RPMI8226 (cell line): ENCODE results near the gene TAS2R46.
A peak's percentile ranks its signal among the peaks of the same experiment; 100 is the strongest.
"Not testable (repeated sequence)": the region's sequence is repeated elsewhere in the genome, so short reads cannot be mapped to it uniquely, and the experiment has no call there.

Experiments
- DNase-seq: peaks from one replicate; pipeline ENCODE4 v3.0.0-alpha.2; 2015

Gene TAS2R46

DNA sequence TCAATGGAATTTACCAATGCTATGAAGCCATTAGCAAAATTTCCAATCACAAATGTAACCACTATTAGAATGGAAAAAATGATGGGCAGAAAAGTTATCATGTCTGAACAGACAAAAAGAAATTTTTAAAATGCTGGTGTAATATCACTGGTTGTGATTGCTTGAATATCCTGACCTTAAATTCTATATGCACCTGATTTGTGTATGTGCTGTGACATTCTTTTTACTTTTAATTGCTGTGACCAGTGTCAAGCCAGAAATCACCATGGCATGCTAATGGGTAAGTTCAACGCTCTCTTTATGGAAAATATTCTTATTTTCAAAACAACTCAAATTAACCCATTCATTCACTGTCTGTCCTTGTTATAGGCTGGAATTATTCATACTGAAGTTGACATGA, at the start of gene TAS2R46:
TAS2R46 (minus strand) TSS at position 101 of the 400 bp plus-strand sequence; CDS start at position 101, 0 bp downstream.
- not testable (repeated sequence) for DNase-seq

DNA sequence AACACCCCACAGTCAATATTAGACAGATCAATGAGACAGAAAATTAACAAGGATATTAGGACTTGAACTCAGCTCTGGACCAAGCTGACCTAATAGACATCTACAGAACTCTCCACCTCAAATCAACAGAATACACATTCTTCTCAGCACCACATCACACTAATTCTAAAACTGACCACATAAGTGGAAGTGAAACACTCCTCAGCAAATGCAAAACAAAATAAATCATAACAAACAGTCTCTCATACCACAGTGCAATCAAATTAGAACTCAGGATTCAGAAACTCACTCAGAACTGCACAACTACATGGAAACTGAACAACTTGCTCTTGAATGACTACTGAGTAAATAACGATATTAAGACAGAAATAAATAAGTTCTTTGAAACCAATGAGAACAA, 49.1 kb upstream of the TAS2R46 start:
- not testable (repeated sequence) for DNase-seq

DNA sequence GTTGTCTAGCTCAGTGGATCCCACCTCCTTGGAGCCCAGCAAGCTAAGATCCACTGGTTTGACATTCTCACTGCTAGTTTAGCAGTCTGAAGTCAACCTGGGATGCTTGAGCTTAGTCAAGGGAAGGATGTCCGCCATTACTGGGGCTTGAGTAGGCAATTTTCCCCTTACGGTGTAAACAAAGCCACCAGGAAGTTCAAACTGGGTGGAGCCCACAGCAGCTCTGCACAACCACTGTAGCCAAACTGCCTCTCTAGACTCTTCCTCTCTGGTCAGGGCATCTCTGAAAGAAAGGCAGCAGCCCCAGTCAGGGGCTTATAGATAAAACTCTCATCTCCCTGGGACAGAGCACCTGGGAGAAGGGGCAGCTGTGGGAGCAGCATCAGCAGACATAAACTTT, 46.8 kb upstream of the TAS2R46 start:
- no peak for DNase-seq

DNA sequence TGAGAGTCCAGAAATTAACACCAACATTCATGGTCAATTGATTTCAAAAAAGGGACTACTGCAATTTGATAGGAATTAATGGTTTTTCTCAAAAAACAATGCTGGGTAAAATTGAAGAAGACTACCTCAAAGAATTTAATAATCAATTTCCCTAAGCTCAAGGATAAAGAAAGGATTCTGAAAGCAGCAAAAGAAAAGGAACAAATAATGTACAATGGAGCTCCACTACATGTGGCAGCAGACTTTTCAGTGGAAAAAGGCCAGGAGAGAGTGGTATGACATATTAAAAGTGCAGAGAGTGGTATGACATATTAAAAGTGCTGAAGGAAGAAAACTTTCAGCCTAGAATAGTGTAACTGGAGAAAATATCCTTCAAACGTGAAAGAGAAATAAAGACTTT, 45.6 kb upstream of the TAS2R46 start:
- DNase-seq: no peak

DNA sequence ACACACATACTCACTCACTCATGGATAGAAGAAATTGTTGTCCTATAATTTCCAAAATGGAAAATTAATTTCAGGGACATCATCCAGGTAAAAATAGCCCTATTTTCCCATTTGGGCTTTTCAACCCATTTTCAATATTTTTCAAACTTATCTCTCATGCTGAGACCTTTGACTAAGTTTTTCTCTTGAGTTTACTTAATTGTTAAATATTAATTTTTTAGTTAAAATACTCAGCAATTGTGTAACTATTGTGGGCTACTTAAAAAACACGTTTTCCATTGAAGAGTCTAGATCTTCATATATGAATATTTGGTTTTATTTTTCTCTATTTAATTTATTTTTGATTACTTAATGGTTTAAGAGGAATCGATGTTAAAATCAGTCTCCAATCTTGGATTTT, 44.2 kb upstream of the TAS2R46 start:
- no peak for DNase-seq

GRCh38 chr12:11105546-11105945, 43.5 kb upstream of the TAS2R46 start:
- no peak for DNase-seq

DNA sequence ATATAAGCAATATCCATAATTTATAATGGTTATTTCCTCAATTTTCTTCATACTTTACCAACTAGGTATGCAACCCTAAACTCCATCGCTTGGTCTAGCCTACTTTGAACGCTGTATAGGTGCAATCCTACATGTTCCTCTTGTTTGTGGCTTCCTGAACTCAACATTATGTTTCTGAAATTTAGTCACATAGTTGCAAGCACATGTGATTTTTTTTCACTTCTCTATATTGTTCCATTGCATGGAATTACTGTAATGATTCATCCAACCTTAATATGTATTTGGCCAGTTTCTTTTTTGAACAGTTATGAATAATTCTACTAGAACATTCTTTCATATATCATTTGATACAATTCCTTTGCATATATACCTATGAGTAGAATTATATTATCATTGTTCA, 32.8 kb upstream of the TAS2R46 start:
- not testable (repeated sequence) for DNase-seq

DNA sequence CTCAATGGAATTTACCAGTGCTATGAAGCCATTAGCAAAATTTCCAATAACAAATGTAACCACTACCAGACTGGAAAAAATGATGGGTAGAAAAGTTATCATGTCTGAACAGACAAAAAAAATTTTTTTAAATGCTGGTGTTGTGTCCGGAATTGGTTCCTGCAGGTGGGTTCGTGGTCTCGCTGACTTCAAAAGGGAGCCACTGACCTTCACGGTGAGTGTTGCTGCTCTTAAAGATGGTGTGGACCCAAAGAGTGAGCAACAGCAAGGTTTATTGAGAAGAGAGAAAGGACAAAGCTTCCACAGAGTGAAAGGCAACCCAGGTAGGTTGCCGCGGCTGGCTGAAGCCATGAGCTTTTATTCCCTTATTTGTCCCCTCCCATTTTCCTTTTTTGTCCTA, 30.0 kb upstream of the TAS2R46 start, which contains the start of gene TAS2R43:
TAS2R43 (minus strand) TSS at position 186 of the 400 bp plus-strand sequence; CDS start at position 102, 84 bp downstream.
- DNase-seq: no peak

DNA sequence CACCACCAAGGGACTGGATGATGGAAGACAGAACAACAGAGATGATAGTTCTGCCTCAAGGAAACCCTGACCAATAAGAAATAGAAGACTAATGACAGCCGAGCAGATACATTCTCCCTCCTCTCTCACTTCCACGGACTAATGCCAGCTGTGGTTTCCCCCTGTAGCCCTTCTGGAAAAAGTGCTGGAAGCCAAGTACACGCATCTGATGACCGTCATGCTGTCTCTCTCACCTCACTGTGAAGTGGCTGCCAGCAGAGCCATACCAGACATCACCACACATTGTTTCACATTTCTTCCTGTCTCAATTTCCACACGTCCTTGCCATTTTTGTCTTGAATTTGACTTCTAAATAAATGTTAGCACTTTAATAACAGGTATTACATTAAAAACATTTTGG, 27.2 kb upstream of the TAS2R46 start:
- no peak for DNase-seq

GRCh38 chr12:11085419-11085818, 23.3 kb upstream of the TAS2R46 start:
- DNase-seq: no peak

GRCh38 chr12:11081987-11082386, 19.9 kb upstream of the TAS2R46 start:
- no peak for DNase-seq

DNA sequence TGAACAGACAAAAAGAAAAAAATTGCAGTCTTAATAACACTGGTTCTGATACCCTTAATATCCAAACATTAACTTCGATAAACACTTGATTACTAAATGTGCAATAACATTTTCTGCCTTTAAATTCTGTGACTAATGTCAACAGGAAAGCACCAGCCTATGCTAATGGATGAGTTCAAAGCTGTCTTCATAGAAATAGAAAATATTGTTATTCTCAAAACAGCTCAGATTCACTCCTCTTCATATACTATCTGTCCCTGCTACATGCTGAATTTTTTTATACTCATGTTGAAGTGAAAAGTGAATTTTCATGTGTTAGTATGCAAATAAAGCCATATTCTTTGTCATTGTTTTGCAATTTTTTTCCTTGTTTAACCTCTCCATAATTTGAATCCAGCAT, 16.2 kb upstream of the TAS2R46 start:
- DNase-seq: no peak

DNA sequence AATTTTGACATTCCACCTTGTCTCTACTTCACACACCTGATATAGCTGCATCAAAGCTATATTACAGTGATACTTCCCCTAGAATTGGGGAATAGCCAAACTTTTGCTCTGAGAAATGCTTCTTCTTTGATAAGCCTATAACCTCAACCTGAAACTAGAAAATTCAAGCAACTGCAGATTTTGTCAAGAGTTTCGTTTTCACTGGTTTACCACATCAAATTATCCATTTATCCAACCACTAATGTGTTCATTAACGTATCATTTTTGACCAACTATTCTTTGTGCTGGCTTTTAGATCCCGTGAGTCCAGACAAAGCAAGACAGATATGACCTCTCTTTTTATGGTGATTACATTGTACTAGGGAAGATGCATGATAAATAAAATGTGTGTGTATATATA, 13.5 kb upstream of the TAS2R46 start:
- peak; percentile 6 for DNase-seq

- DNase-seq: no peak
Measured at GRCh38 chr12:11071414-11071813, 9.3 kb upstream of the TAS2R46 start.

DNA sequence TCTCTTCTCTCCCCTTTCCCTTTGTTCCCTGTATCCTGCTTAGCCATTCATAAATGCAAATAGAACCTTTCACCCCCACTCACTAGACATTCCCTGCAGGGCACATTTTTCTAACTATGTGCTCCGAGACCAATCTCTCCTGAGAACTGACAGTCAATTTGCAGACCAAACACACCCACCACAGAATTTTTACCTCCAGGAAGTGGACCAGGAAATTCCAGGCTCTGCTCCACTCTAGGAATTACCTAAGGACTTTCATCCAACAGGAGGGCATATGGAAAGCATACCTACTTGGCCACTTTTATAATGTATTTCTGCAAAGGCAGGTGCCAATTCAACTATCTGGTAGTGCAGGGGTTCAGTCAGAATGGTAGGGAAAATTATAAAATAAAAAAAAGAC, 8.9 kb upstream of the TAS2R46 start:
- no peak for DNase-seq

DNA sequence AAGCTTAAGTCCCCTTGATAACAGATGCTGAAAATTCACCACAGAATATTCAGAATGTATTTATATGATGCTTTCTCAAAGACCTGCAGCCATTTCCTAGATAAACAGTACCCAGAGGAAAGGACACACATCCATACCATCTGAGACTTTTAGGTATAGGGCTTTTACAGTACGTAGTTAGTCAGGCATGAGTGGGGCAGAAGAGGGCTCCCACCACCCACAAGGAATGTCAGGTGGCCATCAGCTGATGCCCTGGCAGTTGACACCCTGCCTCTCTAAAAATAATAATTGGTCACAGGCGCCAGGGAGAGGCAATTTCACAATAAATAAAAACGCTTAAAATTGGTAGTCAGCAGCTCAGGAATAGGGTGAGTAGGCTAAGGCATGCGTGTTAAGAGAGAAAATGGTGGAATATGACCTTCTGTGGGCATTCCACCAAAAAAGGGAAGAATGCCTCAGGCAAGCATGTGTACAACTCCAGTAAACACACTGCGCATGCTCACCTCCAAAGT, 7.8 kb upstream of the TAS2R46 start:
- DNase-seq: no peak

DNA sequence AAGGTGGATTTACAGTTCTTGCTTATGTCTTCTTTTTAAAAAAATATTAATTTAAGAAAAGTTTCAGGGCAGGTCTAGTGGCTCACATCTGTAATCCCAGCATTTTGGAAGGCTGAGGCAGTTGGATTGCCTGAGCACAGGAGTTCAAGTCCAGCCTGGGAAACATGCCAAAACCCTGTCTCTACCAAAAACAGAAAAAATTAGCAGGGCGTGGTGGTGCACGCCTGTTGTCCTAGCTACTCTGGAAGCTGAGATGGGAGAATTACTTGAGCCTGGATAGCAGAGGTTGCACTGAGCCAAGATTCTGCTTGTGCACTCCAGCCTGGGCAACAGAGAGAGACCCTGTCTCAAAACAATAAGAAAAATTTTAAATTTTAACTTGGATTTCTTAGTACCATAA, 5.4 kb upstream of the TAS2R46 start:
- peak; percentile 4 for DNase-seq

- no peak for DNase-seq
Measured at GRCh38 chr12:11059784-11060183, 2.3 kb downstream of the TAS2R46 start.

GRCh38 chr12:11059041-11059440, 3.1 kb downstream of the TAS2R46 start:
- no peak for DNase-seq

GRCh38 chr12:11055306-11055705, 6.8 kb downstream of the TAS2R46 start:
- DNase-seq: no peak

DNA sequence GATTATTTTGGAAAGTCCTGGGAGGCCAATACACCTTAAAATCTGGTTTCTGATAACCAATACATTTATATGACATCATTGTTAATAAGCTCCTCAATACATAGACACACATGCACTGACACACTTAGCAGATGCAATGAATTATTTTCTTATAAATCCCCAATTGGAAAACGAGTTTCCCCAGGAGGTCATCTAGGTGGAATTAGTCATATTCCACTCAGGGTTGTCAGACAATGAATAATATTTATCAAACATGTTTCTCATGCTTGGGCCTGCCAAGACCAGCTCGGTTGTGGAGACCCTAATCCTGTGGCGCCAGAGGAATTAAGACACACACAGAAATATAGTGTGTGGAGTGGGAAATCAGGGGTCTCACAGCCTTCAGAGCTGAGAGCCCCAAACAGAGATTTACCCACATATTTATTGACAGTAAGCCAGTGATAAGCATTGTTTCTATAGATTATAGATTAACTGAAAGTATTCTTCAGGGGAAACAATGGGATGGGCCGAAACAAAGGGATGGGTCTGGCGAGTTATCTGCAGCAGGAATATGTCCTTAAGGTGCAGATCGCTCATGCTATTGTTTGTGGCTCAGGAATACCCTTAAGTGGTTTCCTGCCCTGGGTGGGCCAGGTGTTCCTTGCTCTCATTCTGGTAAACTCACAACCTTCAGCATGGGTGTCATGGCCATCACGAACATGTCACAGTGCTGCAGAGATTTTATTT, 12.1 kb downstream of the TAS2R46 start:
- DNase-seq: not testable (repeated sequence)

DNA sequence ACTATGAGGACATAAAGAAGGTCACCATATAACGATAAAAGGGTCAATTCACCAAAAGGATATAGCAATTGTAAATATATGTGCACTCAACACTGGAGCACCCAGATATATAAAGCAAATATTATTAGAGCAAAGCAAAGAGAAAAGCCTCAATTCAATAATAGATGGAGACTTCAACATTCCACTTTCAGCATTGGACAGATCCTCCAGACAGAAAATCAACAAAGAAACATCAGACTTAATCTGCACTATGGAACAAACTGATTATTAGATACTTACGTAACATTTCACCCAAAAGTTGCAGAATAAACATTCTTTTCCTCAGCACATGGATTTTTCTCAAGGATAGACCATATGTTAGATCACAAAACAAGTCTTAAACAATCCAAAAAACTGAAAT, 20.7 kb downstream of the TAS2R46 start:
- not testable (repeated sequence) for DNase-seq

DNA sequence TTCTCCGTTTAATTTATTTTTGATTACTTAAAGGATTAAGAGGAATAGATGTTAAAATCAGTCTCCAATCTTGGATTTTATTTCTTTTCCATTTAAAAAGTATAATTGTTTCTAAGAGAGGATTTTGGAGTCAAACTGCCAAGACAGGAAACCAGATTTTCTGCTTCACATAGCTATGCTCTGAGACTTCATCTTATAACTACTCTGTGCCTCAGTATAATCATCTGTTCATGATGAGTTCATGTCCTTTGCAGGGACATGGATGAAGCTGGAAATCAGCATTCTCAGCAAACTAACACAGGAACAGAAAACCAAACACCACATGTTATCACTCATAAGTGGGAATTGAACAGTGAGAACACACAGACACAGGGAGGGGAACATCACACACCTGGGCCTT, 21.9 kb downstream of the TAS2R46 start:
- no peak for DNase-seq

DNA sequence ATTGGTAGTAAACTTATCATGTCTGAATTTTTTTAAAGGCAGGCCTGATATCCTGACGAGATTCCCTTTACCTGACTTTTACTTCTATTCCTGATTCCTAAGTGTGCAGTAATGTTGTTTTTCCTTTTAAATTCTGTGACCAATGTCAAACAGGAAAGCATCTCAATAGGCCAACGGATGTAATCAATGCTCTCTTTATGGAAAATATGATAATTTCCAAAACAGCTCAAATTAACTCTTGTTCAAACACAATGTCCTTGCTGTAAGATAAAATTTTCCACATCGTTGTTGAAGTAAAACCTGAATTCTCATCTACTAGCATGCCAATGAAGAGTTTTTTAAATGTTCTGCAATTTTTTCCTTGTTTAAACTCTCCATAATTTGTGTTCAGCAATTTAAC, 22.9 kb downstream of the TAS2R46 start:
- DNase-seq: no peak

GRCh38 chr12:11033959-11034358, 28.1 kb downstream of the TAS2R46 start:
- DNase-seq: not testable (repeated sequence)
